Activated CD8-positive, alpha-beta memory T cell treated with anti-CD3 and anti-CD28 coated beads for 1 hour (primary cell): ENCODE measurements around the gene C16orf54.
A peak's percentile ranks its signal among the peaks of the same experiment; 100 is the strongest.
"Not testable (repeated sequence)": the region's sequence is repeated elsewhere in the genome, so short reads cannot be mapped to it uniquely, and the experiment has no call there.

Experiments used
- DNase-seq, 2 donors: peaks; one replicate each; pipeline ENCODE4 v3.0.0-alpha.2; 2020; ENCODE audit warnings: low read depth in 1 of 2; ENCODE audit errors: extremely low read depth in 1 of 2

C16orf54 gene

DNA sequence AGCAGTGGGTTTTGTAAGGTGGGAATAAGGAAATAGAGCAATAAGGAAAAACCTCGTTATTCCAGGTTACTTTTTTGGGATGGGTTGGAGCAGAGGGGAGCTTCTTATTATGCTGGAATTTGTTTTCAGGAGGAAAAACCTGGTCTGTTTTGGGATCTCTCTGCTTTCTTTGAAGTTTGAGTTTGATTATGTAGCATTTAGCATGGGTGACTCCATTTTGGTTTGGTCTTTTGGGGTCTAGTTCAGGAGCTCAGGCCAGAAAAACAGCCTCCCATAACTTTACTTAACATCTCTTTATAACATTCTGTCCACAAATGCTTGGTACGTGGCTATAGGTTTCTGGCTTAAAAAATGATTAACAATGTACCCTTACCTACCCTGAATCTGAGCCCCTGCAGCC lies 23.7 kb upstream of the C16orf54 start:
- DNase-seq, result no peak

DNA sequence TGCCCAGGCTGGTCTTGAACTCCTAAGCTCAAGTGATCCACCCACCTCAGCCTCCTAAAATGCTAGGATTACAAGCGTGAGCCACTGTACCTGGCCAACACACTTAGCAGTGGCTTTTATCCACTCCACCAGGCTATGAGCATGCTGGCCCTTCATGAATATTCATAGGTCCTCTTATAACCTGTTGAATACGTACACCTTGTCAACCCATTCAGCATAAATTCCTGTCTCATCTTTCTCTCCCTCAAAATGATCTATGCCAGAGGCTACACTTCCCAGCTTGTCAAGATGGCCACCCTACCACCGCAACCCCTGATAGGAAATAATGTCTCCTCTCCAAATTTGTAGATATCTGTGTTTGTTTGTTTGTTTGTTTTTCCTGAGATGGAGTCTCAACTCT lies 21.3 kb upstream of the C16orf54 start:
- DNase-seq, result no peak

DNA sequence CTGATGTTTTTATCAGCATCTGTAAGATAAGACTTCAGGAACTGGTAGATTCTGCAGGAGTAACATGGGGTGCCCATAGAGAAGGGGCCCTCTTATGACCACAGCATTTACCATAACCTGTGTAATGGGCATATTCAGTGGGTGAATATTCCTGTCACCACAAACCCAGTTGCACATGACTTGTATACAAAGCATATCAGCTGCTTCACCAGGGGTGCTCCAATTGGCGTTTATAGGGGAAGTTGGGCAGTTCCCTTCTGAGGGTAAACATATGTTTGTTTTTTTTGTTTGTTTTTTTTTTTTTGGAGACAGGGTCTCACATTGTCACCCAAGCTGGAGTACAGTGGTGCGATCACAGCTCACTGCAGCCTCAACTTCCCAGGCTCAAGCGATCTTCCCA lies 20.8 kb upstream of the C16orf54 start:
- DNase-seq, result no peak

DNA sequence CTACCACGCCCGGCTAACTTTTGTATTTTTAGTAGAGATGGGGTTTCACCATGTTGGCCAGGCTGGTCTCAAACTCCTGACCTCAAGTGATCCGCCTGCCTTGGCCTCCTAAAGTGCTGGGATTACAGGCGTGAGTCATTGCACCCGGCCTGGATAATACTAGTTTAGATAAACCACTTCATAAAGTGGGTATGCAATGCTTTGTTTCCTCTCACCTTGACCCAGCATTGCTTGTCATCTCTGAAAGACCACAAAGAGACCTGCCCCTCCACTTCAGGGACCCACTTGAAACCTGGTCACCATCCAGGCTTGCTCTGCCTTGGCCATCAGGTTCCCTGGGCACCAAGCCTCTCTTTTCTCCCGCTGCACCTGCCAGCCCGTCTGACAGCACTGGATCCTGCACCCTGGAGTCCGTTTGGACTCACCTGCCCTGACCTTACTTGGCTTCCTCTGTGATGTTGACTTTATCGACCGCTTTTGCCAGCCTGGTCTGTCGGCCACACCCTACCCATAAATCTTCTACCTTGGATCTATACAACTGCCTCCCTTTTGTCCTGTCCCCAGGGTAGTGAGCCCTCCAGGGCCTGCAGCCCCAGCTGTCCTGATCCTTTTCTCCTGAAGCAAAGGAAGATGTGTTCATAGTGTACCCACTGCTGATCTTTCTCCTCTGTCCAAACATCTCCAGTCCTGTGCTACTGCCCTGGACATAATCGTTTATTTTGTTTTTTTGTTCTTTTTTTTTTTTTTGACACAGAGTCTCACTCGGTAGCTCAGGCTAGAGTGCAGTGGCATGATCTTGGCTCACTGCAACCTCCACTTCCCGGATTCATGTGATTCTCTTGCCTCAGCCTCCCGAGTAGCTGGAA lies 19.6 kb upstream of the C16orf54 start:
- no peak for DNase-seq

DNA sequence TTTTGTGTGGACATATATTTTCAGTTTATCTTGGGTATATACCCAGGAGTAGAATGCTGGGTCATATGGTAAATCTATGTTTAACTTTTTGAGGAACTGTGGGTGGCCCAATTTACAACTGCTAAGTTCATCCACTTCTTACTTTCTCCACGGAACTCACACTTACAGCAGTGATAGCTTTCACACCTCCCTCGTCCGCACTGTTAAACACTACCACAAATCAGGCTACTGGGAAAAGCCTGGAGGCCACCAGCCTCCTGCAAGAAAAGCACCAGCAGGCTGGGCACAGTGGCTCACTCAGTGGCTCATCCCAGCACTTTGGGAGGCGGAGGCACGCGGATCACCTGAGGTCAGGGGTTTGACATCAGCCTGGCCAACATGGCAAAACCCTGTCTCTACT lies 17.5 kb upstream of the C16orf54 start:
- DNase-seq, result no peak

DNA sequence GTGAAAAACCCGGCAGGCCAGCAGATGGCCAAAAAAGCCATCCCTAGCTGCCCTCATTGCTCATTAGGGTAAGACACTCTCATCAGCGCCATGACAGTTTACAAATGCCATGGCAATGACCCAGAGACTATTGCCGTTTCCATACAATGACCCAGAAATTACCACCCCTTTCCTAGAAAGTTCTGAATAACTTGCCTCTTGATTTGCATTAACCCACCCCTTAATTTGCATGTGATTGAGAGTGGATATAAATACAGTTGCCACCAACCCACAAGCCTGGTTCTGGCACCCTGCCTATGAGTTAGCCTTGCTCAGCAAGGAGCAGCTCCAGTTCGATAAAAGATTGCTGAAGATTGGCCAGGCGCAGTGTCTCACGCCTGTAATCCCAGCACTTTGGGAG lies 16.1 kb upstream of the C16orf54 start:
- DNase-seq, result no peak

DNA sequence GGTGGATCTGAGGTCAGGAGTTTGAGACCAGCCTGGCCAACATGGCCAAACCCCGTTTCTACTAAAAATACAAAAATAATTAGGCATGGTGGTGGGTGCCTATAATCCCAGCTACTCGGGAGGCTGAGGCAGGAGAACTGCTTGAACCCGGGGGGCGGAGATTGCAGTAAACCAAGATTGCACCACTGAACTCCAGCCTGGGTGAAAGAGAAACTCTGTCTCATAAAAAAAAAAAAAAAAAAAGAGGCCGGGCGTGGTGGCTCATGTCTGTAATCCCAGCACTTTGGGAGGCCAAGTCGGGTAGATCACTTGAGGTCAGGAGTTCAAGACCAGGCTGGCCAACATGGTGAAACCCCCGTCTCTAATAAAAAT lies 15.5 kb upstream of the C16orf54 start:
- not testable (repeated sequence) for DNase-seq

DNA sequence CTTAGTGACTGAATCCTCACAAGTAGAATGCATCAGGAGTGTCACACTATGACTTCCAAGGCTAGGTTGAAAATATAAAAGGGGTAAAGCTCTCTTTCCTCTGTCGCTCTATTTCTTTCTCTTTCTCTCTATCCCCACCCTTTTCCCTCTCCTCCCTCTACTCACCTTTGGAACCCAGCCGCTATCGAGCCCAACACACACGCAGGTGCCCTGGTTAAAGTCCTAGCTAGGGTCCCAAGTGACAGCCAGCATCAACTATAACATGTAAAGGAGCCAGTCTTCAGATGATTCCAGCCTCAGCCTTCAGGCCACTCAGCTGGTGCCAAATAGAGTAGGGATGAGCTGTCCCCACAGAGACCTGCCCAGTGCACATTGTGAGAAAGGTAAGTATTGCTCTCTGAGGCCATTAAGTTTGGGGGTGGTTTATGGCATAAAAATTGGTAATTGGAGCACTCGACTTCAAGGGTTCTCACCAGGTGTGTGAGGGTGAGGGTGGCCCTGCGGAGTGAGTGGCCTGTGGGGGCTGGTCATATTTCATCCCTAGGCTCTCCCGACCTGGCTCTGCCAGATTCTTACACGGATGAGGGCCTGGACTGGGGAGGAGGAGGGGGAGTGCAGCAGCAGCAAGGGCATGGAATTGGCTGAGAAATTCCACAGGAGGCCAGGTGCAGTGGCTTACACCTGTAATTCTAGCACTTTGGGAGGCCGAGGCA lies 14.9 kb upstream of the C16orf54 start:
- DNase-seq, result no peak

DNA sequence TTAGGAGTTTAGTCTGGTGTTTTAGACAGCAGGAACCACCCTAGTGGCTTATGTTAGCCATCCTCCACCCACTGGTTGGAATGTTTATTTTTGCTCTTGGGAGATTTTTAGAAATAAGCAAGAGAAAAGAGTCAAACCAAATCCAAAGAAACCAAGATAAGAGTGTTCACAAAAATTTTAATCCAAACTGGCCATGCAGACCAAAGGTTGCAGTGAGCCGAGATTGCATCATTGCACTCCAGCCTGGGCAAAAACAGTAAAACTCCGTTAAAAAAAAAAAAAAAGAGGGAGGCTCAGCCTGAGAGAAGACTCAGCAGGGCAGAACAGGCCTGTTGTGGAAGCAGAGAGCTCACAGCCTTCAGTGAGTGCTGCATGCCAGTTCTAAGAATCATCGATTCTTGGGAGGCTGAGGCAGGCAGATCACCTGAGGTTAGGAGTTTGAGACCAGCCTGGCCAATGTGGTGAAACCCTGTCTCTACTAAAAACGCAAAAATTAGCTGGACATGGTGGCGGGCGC lies 12.2 kb upstream of the C16orf54 start:
- DNase-seq, result no peak

DNA sequence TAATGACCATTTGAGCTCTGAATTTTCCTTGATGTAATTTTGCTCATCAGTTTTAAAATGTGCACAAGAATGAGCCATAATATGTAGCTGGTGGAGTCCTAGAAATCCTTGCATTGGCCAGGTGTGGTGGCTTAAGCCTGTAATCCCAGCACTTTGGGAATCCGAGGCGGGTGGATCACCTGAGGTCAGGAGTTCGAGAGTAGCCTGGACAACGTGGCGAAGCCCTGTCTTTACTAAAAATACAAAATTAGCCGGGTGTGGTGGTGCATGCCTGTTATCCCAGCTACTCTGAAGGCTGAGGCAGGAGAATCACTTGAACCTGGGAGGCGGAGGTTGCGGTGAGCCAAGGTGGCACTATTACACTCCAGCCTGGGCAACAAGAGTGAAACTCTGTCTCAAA lies 11.3 kb upstream of the C16orf54 start:
- DNase-seq, result not testable (repeated sequence)

DNA sequence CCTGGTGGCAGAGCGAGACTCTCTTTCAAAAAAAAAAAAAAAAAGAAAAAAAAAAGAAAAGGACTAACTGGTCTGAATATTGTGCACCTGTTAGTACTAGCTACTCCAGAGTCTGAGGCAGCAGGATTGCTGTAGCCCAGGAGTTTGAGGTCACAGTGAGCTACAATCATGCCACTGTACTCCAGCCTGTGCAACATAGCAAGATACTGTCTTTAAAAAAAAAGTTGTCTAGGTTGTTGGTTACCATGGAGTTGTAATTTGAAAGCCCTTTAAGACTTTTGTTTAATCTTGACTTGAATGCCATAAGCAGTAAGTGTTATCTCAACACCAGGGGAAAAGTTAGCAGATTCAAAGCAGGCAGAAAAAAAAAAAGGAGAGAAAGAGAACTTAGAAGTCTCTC lies 10.9 kb upstream of the C16orf54 start:
- DNase-seq, result no peak

DNA sequence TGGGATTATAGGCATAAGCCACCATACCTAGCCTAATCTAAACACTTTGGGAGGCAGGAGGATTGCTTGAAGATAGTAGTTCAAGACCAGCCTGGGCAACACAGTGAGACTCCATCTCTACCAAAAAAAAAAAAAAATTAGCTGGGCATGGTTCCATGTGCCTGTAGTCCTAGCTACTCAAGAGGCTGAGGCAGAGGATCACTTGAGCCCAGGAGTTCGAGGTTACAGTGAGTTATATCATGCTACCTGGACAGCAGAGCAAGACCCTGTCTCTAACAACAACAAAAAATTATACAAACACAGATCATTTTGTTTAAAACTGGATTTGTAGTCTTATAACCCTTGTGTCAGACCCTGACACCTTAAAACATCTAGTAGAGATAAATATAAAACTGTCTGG lies 7.7 kb upstream of the C16orf54 start:
- DNase-seq, result no peak

DNA sequence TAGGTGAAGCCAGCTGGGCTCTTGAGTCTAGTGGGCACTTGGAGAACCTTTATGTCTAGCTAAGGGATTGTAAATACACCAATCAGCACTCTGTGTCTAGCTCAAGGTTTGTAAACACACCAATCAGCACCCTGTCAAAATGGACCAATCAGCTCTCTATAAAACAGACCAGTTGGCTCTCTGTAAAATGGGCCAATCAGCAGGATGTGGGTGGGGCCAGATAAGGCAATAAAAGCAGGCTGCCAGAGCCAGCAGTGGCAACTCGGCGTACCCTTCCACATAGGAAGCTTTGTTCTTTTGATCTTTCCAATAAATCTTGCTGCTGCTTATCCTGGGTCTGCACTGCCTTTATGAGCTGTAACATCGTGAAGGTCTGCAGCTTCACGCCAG lies 3.0 kb upstream of the C16orf54 start:
- not testable (repeated sequence) for DNase-seq

DNA sequence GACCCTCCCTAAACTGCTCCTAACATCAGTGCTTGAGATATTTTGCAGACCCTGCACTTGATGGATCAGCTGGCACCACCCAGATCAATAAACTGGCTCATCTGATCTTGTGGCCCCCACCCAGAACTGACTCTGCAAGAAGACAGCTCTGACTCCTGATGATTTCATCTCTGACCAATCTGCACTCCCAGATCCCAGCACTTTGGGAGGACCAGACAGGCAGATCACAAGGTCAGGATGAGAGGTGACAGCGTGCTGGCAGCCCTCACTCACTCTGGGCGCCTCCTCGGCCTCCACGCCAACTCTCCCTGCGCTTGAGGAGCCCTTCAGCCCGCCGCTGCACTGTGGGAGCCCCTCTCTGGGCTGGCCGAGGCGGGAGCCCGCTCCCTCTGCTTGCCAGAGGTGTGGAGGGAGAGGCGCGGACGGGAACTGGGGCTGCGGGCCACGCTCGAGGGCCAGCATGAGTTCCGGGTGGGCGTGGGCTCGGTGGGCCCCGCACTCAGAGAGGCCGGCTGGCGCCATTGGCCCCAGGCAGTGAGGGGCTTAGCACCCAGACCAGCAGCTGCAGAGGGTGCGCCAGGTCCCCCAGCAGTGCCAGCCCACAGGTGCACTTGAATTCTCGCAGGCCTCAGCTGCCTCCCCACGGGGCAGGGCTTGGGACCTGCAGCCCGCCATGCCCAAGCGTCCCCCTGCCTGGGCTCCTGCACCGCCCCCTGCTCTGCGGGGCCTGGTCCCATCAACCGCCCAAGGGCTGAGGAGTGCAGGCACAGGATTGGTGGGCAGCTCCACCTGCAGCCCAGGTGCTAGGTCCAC lies 2.4 kb upstream of the C16orf54 start:
- DNase-seq, result no peak

DNA sequence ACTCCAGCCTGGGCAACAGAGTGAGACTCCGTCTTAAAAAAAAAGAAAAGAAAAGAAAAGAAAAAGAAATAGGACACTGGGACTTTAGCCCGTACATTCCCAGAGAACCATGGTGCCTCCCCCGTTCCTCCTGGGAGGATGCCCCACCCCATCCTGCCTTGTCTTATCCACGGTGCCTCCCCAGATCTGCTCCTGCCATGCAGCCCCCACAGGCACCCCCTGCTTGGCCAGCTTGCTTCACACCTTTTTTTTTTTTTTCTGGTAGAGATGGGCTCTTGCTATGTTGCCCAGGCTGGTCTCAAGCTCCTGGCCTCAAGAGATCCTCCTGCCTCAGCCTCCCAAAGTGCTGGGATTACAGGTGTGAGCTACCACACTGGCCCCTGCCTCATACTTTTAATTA lies 728 bp upstream of the C16orf54 start:
- DNase-seq, result not testable (repeated sequence)

DNA sequence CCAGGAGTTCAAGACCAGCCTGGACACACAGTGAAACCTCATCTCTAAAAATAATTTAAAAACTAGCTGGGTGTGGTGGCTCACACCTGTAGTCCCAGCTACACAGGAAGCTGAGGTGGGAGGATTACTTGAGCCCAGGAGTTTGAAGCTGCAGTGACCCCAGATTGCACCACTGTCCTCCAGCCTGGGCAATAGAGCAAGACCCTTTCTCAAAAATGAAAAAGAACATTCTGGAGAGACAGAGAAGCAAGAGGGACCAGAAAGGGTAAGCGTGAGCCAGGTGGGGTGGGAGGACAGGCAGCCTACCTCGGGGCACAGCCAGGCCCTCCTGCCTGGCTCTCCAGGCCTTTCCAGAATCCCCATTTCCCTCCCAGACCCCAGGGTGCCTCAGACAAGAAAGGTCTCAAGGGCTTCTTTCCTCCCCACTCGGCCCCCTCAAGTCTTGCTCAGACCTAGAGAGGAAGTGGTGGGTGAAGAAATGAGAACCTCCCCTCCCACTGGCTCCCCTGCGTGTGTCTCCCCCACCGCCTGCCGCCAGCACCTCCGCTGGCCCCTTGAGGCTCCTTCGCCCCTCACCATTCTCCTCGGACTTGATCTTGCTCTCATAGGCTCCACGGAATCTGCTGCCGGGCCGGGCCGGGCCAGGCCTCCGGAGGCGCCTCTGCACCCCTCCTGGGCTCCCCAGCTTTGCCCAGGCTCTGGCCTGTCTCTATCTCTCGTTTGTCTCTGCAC lies 503 bp downstream of the C16orf54 start:
- peak in 1 of 2 donors; percentile 25 for DNase-seq

DNA sequence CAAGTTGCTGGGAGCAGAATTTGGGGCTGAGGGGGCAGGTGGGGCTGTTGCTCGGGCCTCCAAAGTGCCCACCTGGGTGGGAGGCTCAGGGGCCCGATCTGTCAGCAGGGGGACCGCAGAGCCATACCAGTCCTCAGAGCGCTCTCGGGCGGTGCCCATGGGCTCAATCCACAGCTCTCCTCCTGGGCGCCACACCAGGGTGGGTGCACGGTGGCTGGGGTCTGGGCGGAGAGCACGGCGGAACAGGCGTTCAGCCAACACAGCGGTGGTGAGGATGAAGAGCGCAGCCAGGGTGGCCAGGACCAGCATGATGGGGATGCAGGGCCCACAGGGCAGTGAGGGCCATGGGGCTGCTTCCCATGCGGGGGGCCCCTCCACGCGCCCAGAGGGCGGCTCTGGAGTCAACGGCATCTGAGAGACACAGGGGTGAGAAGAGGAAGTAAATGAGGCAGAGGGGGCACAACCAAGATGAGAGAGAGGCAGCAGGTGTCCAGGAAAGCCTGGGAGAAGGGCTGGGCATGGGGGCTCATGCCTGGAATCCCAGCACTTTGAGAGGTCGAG lies 1.2 kb downstream of the C16orf54 start:
- DNase-seq, result no peak

DNA sequence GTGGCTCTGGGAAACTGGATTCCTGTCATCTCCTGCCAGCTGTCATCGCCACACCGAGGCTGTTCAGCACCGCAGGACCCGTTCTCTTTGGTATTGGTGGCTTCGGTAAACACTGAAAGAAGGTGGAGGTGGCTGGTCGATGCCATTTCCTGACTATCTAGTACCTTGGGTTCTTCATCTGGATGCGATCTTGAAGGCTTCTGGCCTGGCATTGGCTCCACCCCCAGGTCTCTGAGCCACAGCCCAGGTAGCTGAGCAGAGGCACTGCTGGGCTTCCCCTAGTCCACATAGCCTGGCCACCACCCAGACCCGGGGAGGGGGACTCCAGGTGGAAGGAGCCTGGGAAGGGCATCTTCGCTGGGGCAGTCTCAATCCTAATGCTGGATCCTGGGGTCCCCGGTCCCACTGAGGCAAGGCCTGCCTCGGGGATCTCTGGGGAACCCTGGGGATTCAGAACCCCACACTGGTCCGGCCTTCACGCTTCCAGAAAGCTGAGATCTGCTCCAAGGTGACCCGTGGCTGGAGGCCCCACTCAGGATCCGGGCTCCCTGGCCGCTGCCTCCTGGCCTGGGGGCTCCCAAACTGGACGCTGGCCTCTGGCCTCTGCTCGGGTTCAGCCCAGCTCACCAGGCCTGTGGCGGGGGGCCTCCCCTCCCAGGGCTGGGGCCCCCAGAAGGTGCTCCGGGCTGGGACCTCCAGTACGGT lies 1.8 kb downstream of the C16orf54 start:
- peak in 1 of 2 donors; percentile 24 for DNase-seq

DNA sequence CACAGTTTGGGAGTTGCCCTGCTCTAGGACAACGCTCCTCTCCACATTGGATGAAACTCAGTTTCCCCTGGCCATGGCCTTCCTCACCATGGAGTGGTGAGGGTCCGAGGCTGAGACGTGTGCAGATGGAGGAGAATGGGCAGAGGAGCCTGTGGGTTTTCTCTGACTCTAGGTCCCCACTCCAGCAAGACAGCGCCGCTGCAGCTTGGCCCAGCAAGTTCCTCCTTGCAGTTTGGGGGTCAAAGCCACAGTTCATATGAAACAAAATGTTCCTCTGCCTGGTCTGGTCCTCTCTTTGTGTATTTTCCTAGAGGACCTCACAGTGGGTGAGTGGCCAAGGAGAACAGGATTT lies 2.3 kb downstream of the C16orf54 start:
- DNase-seq, result no peak
